Dermis microvascular lymphatic vessel endothelial cell (primary cell): ENCODE data around the gene SH3BP5. TPM values are rescaled to one million over a fixed set of nuclear protein-coding genes. Genes with fewer than 3 reads are reported as not detected.

Experiments
- DNase-seq, 2 donors: peaks; one replicate each; pipeline versions ENCODE4 v3.0.0 to v3.0.0-alpha.2; 2010; ENCODE audit warnings: low read depth in 2 of 2
- total RNA-seq: library from RNA; depleted of rRNA; stranded (reverse); fragments of >200 nt; gene quantifications from 2 replicates; pipeline ENCODE4 v1.2.1, GENCODE V29; 2014

Gene SH3BP5
- total RNA-seq, 1 donor from 2014 or later, result 53.1 TPM

- DNase-seq, result no peak
Measured at GRCh38 chr3:15347737-15348110, 15.3 kb upstream of the SH3BP5 start.

GRCh38 chr3:15347063-15347736 lies 14.8 kb upstream of the SH3BP5 start:
- DNase-seq, result no peak

DNA sequence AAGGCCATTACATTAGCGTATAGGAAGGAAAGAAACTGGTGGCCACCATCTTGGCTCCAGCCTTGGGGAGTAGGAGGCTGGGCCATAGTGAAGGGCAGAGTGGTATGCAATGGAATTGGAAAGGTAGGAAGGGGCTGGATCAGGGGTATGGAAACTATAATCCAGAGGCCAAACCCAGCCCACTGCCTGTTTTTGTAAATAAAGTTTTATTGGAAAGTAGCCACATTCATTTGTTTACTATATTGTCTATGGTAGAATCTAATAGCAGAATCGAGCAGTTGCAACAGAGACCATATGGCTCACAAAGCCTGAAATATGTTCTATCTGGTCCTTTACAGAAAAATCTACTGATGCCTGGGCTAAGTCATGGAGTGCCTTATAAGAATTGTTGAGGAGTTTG lies 14.1 kb upstream of the SH3BP5 start:
- no peak for DNase-seq

DNA sequence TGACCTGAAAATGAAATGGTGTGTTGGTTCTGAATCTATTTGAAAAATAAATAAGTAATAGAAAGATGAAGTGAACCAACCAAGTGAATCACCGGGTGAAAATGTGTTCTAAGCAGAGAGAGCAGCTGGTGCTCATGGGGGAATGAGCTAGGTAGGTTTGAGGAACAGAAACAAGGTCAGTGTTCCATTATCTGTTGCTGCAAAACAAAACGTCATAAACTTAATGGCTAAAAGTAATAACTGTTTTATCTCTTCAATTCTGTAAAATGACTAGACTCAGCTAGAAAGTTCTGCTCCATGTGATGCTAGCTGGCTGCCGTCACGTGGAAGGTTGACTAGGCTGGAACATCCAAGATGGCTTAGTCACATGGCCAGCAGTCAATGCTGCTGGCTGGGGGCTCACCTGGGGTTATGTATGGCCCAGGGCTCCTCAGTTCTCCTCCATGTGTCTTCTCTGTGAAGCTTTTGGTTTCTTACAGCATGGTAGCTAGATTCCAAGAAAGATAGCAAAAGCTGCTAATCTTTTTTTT lies 13.3 kb upstream of the SH3BP5 start:
- no peak for DNase-seq

- DNase-seq, result no peak
Measured at GRCh38 chr3:15345066-15345607, 12.8 kb upstream of the SH3BP5 start.

GRCh38 chr3:15342945-15343344 lies 10.6 kb upstream of the SH3BP5 start:
- peak in 1 of 2 donors; percentile 20 for DNase-seq

DNA sequence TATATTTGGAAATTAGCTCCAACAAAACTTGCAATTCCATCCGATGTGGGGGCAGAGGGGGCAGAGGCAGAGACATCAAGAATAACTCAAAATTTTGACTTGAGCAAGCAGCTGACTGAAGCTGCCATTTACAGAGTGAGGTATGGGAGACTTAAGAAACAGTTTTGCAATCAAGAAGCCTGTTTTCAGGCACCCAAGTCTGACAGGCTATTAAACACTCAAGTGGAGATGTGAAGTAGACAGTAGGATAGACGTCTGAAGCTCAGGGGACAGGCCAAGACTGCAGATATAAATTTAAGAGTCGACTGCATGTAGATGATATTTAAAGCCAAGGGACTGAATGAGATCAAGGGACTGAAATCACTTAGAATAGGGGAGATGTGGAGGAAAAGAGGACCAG lies 9.9 kb upstream of the SH3BP5 start:
- DNase-seq, result no peak

GRCh38 chr3:15341030-15341726 lies 8.8 kb upstream of the SH3BP5 start:
- no peak for DNase-seq

GRCh38 chr3:15339786-15340215 lies 7.4 kb upstream of the SH3BP5 start:
- peak in 1 of 2 donors; percentile 69 for DNase-seq

GRCh38 chr3:15339001-15339400 lies 6.6 kb upstream of the SH3BP5 start:
- no peak for DNase-seq

DNA sequence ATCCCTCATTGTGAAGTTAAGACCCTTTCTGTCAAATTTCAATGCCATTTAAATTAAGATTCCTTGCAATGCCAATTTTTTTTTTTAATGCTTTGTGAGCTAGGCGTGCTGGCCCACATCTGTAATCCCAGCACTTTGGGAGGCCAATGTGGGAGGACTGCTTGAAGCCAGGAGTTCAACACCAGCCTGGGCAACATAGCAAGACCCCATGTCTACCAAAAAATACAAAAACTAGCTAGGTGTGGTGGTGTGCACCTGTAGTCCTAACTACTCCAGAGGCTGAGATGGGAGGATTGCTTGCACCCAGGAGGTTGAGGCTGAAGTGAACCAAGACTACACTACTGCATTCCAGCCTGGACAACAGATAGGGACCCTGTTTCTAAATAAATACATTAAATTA lies 5.6 kb upstream of the SH3BP5 start:
- no peak for DNase-seq

- DNase-seq, result no peak
Measured at GRCh38 chr3:15336057-15336456, 3.7 kb upstream of the SH3BP5 start.

DNA sequence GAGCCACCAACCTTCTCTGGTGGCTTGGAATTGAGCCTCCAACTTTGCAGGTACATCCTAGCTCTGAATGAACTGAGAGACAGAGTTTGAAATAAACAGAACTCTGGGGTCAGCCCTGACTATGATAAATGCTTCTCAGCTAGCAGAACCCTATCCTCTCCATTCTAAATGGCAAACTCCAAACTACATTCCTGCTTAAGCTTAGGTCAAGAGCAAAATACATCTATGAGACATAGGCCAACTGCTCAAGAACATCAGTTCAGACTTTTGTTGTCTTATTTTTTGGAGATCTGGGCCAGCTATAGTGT lies 1.5 kb upstream of the SH3BP5 start:
- no peak for DNase-seq

GRCh38 chr3:15333099-15333955 lies 941 bp upstream of the SH3BP5 start:
- DNase-seq, result no peak

GRCh38 chr3:15331606-15332404 lies 581 bp downstream of the SH3BP5 start:
- peak in 1 of 2 donors; percentile 58 for DNase-seq

DNA sequence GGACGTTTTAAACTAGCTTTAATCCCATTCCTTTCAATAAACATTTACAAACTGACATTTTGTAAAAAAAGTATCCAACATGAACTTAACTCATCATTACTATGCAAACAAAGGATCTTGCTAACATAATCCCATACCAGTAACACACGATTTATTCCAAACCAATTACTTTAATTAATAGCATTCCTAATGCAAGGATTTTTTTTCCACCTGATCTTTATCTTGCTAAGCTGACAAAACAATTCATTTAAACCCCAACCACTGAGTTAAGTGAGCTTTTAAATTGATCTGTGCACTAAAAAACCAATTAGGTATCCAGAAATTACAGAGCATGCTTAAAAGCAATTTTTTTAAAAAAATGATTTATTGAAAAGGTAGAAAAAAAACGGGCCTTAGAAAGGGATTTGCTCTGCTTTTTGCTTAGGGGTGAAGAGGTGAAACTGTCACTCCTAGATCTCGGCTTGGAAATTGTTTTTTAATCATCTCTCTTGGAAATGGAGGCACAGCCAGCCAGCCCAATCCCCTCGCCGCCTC lies 1.2 kb downstream of the SH3BP5 start:
- no peak for DNase-seq

DNA sequence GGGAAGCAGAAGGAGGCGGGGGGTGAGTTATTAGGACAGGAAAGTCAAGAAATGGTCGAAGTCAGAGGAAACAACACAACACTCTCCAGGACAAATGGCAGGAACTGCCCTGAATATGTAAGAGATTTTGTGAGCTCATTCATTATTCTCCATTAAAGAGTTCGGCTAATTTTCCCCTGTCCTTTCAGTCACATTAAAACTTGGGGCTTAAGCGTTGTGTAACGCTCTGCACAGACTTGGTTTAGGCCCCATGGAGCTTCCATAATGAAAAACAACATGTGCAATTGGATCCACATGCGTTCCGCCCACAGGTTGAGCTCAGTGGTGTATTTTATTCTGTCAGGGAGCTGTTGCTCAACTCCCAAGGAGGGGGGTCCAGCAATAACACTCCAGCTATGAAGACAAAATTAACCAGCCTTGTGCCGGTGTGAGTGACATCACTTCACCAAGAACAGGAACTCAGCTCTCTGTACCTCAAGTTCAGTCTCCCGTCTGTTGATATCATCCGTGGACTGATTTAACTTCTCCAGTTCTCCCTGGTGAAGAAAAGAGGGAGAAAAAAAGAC lies 2.3 kb downstream of the SH3BP5 start:
- peak in 1 of 2 donors; percentile 45 for DNase-seq

- no peak for DNase-seq
Measured at GRCh38 chr3:15329046-15330005, 3.1 kb downstream of the SH3BP5 start.

DNA sequence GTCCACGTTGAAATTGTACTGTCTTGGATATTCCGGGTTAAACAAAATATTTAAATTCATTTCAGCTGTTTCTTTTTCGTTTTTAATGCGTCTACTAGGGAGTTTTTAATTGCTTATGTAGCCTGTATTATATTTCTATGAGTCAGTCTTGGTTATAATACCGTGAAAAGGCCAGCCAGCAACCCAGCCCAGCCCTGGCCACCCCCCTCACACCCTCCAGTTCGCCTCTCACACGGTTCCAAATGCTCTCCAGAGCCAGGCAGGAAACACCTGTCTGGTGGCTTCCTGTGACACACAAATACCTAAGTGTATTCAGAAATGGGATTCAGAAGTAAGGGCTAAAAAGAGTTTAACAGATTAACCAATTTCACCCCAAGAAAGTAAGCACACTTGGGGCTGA lies 4.4 kb downstream of the SH3BP5 start:
- peak; percentile 93 to 98 for DNase-seq
